Keratinocyte (primary cell): ENCODE results near the gene ARL15. TPM values are rescaled to one million over a fixed set of nuclear protein-coding genes. Genes with fewer than 3 reads are reported as not detected.

Experiments
- DNase-seq: peaks from one replicate; pipeline ENCODE4 v3.0.0-alpha.2; 2011; ENCODE audit warnings: low read depth, missing footprints, low spot score
- FAIRE-seq: peaks from 2 replicates; lab custom pipeline; 2011; peaks lifted over from hg19 to GRCh38; lab: Jason Lieb, UNC
- H2AFZ ChIP-seq: 2 replicates; pipeline ENCODE4 v1.6.0; 2012; ENCODE audit warnings: low read length, control low read depth, inconsistent platforms; ENCODE audit not compliant: control insufficient read depth
- H3K27ac ChIP-seq: 2 replicates; pipeline ENCODE4 v1.5.1; 2011; ENCODE audit warnings: low read length; ENCODE audit not compliant: control insufficient read depth, insufficient read depth
- H3K27me3 ChIP-seq: 3 replicates; pipeline ENCODE4 v1.6.0; 2011; ENCODE audit warnings: low read length; ENCODE audit not compliant: control insufficient read depth, insufficient read depth; ENCODE audit errors: extremely low read depth
- H3K36me3 ChIP-seq, 2 experiments: 2 replicates in 1 of 2; 3 replicates in 1 of 2; pipeline ENCODE4 v1.5.1; 2011; ENCODE audit warnings: low read length in 2 of 2, mild to moderate bottlenecking in 1 of 2; ENCODE audit not compliant: control insufficient read depth in 2 of 2, insufficient read depth in 2 of 2; ENCODE audit errors: extremely low read depth in 1 of 2
- H3K4me1 ChIP-seq: 3 replicates; pipeline ENCODE4 v1.5.1; 2011; ENCODE audit warnings: low read length; ENCODE audit not compliant: control insufficient read depth, insufficient read depth; ENCODE audit errors: extremely low read depth
- H3K4me2 ChIP-seq: 3 replicates; pipeline ENCODE4 v1.6.0; 2011; ENCODE audit warnings: low read depth, low read length; ENCODE audit not compliant: control insufficient read depth, insufficient read depth; ENCODE audit errors: extremely low read depth
- H3K4me3 ChIP-seq, 3 experiments: fragments of 200-600 bp in 1 of 3; sonication (generic) in 1 of 3; 2 replicates in 2 of 3; 3 replicates in 1 of 3; pipeline ENCODE4 v1.5.1; 2011 to 2016; ENCODE audit warnings: low read length in 3 of 3, mild to moderate bottlenecking in 3 of 3, control low read depth in 2 of 3, inconsistent platforms in 1 of 3, low read depth in 1 of 3, mixed read lengths in 1 of 3, mixed run types in 1 of 3, moderate library complexity in 1 of 3; ENCODE audit not compliant: control insufficient read depth in 2 of 3, insufficient read depth in 2 of 3; ENCODE audit errors: extremely low read depth in 1 of 3
- H3K79me2 ChIP-seq: 2 replicates; pipeline ENCODE4 v1.6.0; 2012; ENCODE audit warnings: low read length; ENCODE audit not compliant: control insufficient read depth, insufficient read depth
- H3K9ac ChIP-seq: 3 replicates; pipeline ENCODE4 v1.6.0; 2011; ENCODE audit warnings: low read length; ENCODE audit not compliant: control insufficient read depth, insufficient read depth; ENCODE audit errors: extremely low read depth
- H3K9me1 ChIP-seq: 3 replicates; pipeline ENCODE4 v1.6.0; 2011; ENCODE audit warnings: low read length; ENCODE audit not compliant: control insufficient read depth, insufficient read depth; ENCODE audit errors: extremely low read depth
- H3K9me3 ChIP-seq: 2 replicates; pipeline ENCODE4 v1.5.1; 2012; ENCODE audit warnings: low read depth, low read length; ENCODE audit not compliant: control insufficient read depth
- H4K20me1 ChIP-seq: 3 replicates; pipeline ENCODE4 v1.6.0; 2011; ENCODE audit warnings: low read length; ENCODE audit not compliant: control insufficient read depth, insufficient read depth; ENCODE audit errors: extremely low read depth
- CTCF ChIP-seq, 3 experiments: IDR thresholded peaks in 1 of 3; conservative IDR thresholded peaks in 1 of 3; optimal IDR thresholded peaks in 1 of 3; 2 replicates in 2 of 3; 3 replicates in 1 of 3; pipeline versions ENCODE3 to v1.5.1; 2011; ENCODE audit warnings: low read length in 3 of 3, mild to moderate bottlenecking in 3 of 3, moderate library complexity in 2 of 3, control low read depth in 1 of 3, inconsistent platforms in 1 of 3; ENCODE audit not compliant: insufficient read depth in 2 of 3; ENCODE audit errors: extremely low read depth in 1 of 3
- EZH2 ChIP-seq: IDR thresholded peaks from one replicate; pipeline ENCODE4 v1.6.1; 2012; ENCODE audit warnings: inconsistent platforms, mild to moderate bottlenecking, low read length, moderate library complexity
- dilution Hi-C: fragments of 300-500 bp; cut with MboI; formaldehyde crosslinking; loops from one replicate; pipeline ENCODE4 v1.7.0; 2020; ENCODE audit warnings: low sequenced_read_pairs; ENCODE audit not compliant: extremely low pct_ligation_motif_present
- polyA plus RNA-seq, 5 experiments: library from polyadenylated mRNA; depleted of rRNA in 3 of 5; stranded (reverse) in 3 of 5; stranded (forward) in 1 of 5; unstranded in 1 of 5; fragments of >200 nt; gene quantifications; 1 replicate in 1 of 5; 2 replicates in 3 of 5; 3 replicates in 1 of 5; pipeline versions ENCODE4 v1.2.1 to v1.2.3, GENCODE V29; 2011 to 2012; ENCODE audit warnings: missing spikeins in 2 of 5, low read depth in 1 of 5, low replicate concordance in 1 of 5

ARL15 gene
- polyA plus RNA-seq, 1 donor (not counting 4 experiments of a cell fraction or from before 2014, with no cell fraction given), result 19.7 TPM

- dilution Hi-C loops, result no loop called here
- H3K4me2 ChIP-seq, result no peak overlapping the region
- FAIRE-seq, result no peak
Observed at GRCh38 chr5:54178207-54178606, 132.2 kb downstream of the ARL15 start.

GRCh38 chr5:54177058-54177457, 133.3 kb downstream of the ARL15 start:
- no peak overlapping the region for H2AFZ ChIP-seq
- no peaks in the 10 kb centered on the region for H4K20me1 ChIP-seq
- DNase-seq (no peak), FAIRE-seq (peak; percentile 26)
- H3K9me1 ChIP-seq, result no peaks in the 10 kb centered on the region
- H3K79me2 ChIP-seq, result no peaks in the 10 kb centered on the region
- H3K27me3 ChIP-seq, result no peaks in the 10 kb centered on the region
- no peak for TF ChIP-seq CTCF (optimal IDR thresholded peaks at IDR 0.05 in 1 of 3, IDR thresholded peaks at IDR 0.05 in 1 of 3, conservative IDR thresholded peaks at IDR 0.05 in 1 of 3; ENCODE audit: extremely low read depth in 1 of 3, insufficient read depth in 2 of 3, low read length in 3 of 3)
- TF ChIP-seq EZH2, result no peak
- H3K9ac ChIP-seq, result no peak overlapping the region
- no peaks in the 10 kb centered on the region for H3K4me1 ChIP-seq
- H3K4me3 ChIP-seq, result no peak overlapping the region
- H3K27ac ChIP-seq, result no peak overlapping the region
- H3K36me3 ChIP-seq, result no peaks in the 10 kb centered on the region
- H3K9me3 ChIP-seq, result no peaks in the 10 kb centered on the region
- dilution Hi-C loops, result no loop called here
- H3K4me2 ChIP-seq, result no peak overlapping the region

More at GRCh38 chr5:54178207-54178606, 132.2 kb downstream of the ARL15 start:
- Histone ChIP-seq H3K27ac (no peak overlapping the region), H3K27me3 (no peaks in the 10 kb centered on the region), H2AFZ (no peak overlapping the region), H3K9me1 (no peaks in the 10 kb centered on the region), H3K4me1 (no peaks in the 10 kb centered on the region), H3K36me3 (no peaks in the 10 kb centered on the region), H3K79me2 (no peaks in the 10 kb centered on the region), H3K4me3 (no peak overlapping the region), H4K20me1 (no peaks in the 10 kb centered on the region), H3K9me3 (no peaks in the 10 kb centered on the region), H3K9ac (no peak overlapping the region)
- TF ChIP-seq CTCF (optimal IDR thresholded peaks at IDR 0.05 in 1 of 3, IDR thresholded peaks at IDR 0.05 in 1 of 3, conservative IDR thresholded peaks at IDR 0.05 in 1 of 3; ENCODE audit: extremely low read depth in 1 of 3, insufficient read depth in 2 of 3, low read length in 3 of 3), result no peak
- TF ChIP-seq EZH2, result no peak
- DNase-seq, result no peak
